ENCODE measurements around the gene MAOB. TPM values are rescaled to one million over a fixed set of nuclear protein-coding genes. Genes with fewer than 3 reads are reported as not detected.

The MAOB gene
- total RNA-seq, 8 experiments from 2014 or later, result 0.10 to 21.8 (median 0.54) TPM; not detected in 1

GRCh38 chrX:43878906-43879526, 3.2 kb downstream of the MAOB start:
- no peak for ATAC-seq (replicated peaks in 6 of 8)
- WGBS, 10 experiments, result 0 to 80% (median 37%) methylated on average over 1 to 5 of the region's 6 CpGs; no CpG with 5 or more reads in 2 of the 10 experiments
- in situ Hi-C loops (cut with MboI; ENCODE audit: low pct_unique_long_range_greater_than_20kb in 2 of 9, low sequenced_read_pairs in 9 of 9, unreplicated experiment in 9 of 9), result no loop called here
- H3K27ac ChIP-seq, result no peak overlapping the region
- H3K4me1 ChIP-seq (replicated peaks in 1 of 2), result peaks cover 2 to 4% of the 10 kb centered on the region in 2 donors
- no peak overlapping the region for H3K4me3 ChIP-seq

DNA sequence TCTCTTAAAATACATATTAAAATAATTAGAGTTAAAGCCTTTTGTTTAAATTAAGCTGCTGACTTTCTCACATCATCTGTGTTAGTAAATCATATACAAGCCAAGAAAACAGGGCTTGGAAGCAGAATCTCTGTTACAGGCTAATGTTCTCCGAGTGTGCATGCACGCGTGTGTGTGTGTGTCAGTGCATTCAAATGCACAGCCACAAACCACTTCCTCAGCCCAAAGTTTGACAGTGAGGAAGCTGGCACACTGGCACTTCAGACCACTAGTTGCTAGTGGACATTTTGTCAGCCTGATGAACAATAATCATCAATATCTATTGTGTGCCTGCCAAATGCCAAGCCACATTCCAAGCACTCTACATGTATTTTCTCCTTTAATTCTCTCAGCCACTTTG, 5.6 kb downstream of the MAOB start:
- 60 to 83% (median 83%) methylated on average over 1 to 3 of the region's 3 CpGs; no CpG with 5 or more reads in 7 of the 10 experiments for WGBS, 10 experiments
- H3K4me1 ChIP-seq (replicated peaks in 1 of 2), result peaks cover 0 to under 1% of the 10 kb centered on the region in 2 donors
- in situ Hi-C loops (cut with MboI; ENCODE audit: low pct_unique_long_range_greater_than_20kb in 2 of 9, low sequenced_read_pairs in 9 of 9, unreplicated experiment in 9 of 9), result no loop called here
- H3K4me3 ChIP-seq, result no peak overlapping the region
- ATAC-seq (replicated peaks in 6 of 8), result no peak
- no peak overlapping the region for H3K27ac ChIP-seq

DNA sequence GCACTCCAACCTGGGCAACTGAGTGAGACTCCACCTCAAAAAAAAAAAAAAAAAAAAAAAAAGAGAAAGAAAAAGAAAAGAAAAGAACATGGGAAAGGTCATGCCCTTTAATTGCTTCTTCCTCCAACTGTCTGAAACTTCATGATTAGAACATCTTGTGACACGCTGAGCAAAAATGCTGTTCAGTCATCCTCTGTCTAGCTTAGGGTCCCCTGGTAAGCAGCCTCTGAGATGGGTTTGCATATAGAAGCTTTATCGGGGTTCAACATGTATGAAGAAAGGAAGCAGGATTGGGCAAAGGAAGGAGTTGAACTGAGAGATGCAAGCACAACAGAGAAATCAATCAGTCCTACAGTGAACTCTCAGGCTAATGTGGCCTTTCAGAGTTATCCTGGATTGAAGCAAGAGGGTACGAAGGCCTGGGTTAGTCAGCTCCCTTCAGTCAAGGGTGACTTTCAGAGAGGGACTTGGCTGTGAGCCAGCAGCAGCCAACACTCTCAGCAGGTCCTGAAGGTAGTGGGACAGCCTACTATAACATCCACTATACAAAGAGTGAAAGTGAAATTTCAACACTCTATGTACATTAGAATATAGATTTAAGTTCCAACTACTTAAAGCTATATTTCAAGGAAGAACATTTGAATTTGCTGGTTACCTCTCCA, 11.4 kb downstream of the MAOB start:
- Histone ChIP-seq H3K4me1 (replicated peaks in 1 of 2) (peaks cover 0 to 4% of the 10 kb centered on the region in 2 donors), H3K27ac (no peak overlapping the region), H3K4me3 (no peak overlapping the region)
- ATAC-seq (replicated peaks in 6 of 8), result no peak
- WGBS, 10 experiments, result 0 to 75% (median 53%) methylated on average over 1 to 3 of the region's 3 CpGs; no CpG with 5 or more reads in 6 of the 10 experiments
- in situ Hi-C loops (cut with MboI; ENCODE audit: low pct_unique_long_range_greater_than_20kb in 2 of 9, low sequenced_read_pairs in 9 of 9, unreplicated experiment in 9 of 9), result no loop called here

GRCh38 chrX:43870011-43870410, 12.2 kb downstream of the MAOB start:
- in situ Hi-C loops (cut with MboI; ENCODE audit: low pct_unique_long_range_greater_than_20kb in 2 of 9, low sequenced_read_pairs in 9 of 9, unreplicated experiment in 9 of 9), result no loop called here
- no peak overlapping the region for H3K4me3 ChIP-seq
- H3K4me1 ChIP-seq (replicated peaks in 1 of 2), result peaks cover 0 to 4% of the 10 kb centered on the region in 2 donors
- H3K27ac ChIP-seq, result no peak overlapping the region
- WGBS, 10 experiments, result 0 to 67% (median 40%) methylated on average over 1 to 3 of the region's 3 CpGs; no CpG with 5 or more reads in 5 of the 10 experiments
- no peak for ATAC-seq (replicated peaks in 6 of 8)

GRCh38 chrX:43868791-43869190, 13.5 kb downstream of the MAOB start:
- Histone ChIP-seq H3K4me3 (no peak overlapping the region), H3K4me1 (replicated peaks in 1 of 2) (peaks cover 0 to 4% of the 10 kb centered on the region in 2 donors), H3K27ac (no peak overlapping the region)
- in situ Hi-C loops (cut with MboI; ENCODE audit: low pct_unique_long_range_greater_than_20kb in 2 of 9, low sequenced_read_pairs in 9 of 9, unreplicated experiment in 9 of 9), result no loop called here
- 0 to 83% (median 51%) methylated on average over 1 to 6 of the region's 6 CpGs; no CpG with 5 or more reads in 6 of the 10 experiments for WGBS, 10 experiments
- peak in 1 of 8 experiments; percentile 31 for ATAC-seq (replicated peaks in 6 of 8)

DNA sequence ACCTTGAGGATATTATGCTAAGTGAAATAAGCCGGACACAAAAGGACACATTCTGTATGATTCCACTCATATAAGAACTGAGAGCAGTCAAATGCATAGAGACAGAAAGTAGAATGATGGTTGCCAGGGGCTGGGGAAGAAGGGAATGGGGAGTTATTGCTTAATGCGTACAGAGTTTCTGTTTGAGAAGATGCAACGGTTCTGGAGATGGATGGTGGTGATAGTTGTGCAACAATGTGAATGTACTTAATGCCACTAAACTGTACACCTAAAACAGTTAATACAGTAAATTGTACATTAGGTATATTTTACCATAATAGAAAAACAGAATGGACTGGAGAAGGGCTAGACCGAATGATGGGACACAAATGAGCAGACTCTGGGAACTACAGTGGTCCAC, 15.8 kb downstream of the MAOB start:
- H3K4me3 ChIP-seq, result no peak overlapping the region
- ATAC-seq (replicated peaks in 6 of 8), result peak in 1 of 8 experiments; percentile 19
- 20 to 100% (median 45%) methylated on average over 1 to 4 of the region's 4 CpGs; no CpG with 5 or more reads in 6 of the 10 experiments for WGBS, 10 experiments
- H3K4me1 ChIP-seq (replicated peaks in 1 of 2), result peaks cover 0 to 4% of the 10 kb centered on the region in 2 donors
- no peak overlapping the region for H3K27ac ChIP-seq
- in situ Hi-C loops (cut with MboI; ENCODE audit: low pct_unique_long_range_greater_than_20kb in 2 of 9, low sequenced_read_pairs in 9 of 9, unreplicated experiment in 9 of 9), result no loop called here

DNA sequence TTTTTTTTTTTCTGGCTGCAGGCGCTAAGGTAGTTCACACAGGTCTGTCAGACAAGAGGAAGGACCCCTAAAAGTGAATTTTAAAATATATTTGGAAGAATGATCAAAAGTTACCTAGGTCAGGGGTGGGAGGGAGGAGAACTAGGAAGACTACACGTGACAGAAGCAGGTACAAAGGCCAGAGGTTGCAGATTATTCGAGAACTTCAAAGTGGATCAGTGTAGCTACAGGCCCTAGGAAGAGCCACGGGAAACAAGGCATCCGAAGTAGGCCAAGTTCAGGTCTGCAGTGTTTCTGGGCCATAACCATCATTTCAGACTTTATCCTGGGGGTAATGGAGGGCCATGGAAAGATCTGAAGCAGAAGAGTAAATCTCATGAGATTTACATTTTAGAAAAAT, 16.5 kb downstream of the MAOB start:
- in situ Hi-C loops (cut with MboI; ENCODE audit: low pct_unique_long_range_greater_than_20kb in 2 of 9, low sequenced_read_pairs in 9 of 9, unreplicated experiment in 9 of 9), result no loop called here
- 0 to 100% (median 96%) methylated on average over 1 to 5 of the region's 5 CpGs; no CpG with 5 or more reads in 5 of the 10 experiments for WGBS, 10 experiments
- peaks cover 0 to 4% of the 10 kb centered on the region in 2 donors for H3K4me1 ChIP-seq (replicated peaks in 1 of 2)
- no peak overlapping the region for H3K27ac ChIP-seq
- no peak overlapping the region for H3K4me3 ChIP-seq
- no peak for ATAC-seq (replicated peaks in 6 of 8)

GRCh38 chrX:43862434-43862833, 19.8 kb downstream of the MAOB start:
- Histone ChIP-seq H3K27ac (no peak overlapping the region), H3K4me3 (no peak overlapping the region), H3K4me1 (replicated peaks in 1 of 2) (no peaks in the 10 kb centered on the region)
- in situ Hi-C loops (cut with MboI; ENCODE audit: low pct_unique_long_range_greater_than_20kb in 2 of 9, low sequenced_read_pairs in 9 of 9, unreplicated experiment in 9 of 9), result no loop called here
- ATAC-seq (replicated peaks in 6 of 8), result no peak
- WGBS, 10 experiments, result 80 to 100% (median 88%) methylated on average over 1 of the region's 1 CpG; no CpG with 5 or more reads in 7 of the 10 experiments

DNA sequence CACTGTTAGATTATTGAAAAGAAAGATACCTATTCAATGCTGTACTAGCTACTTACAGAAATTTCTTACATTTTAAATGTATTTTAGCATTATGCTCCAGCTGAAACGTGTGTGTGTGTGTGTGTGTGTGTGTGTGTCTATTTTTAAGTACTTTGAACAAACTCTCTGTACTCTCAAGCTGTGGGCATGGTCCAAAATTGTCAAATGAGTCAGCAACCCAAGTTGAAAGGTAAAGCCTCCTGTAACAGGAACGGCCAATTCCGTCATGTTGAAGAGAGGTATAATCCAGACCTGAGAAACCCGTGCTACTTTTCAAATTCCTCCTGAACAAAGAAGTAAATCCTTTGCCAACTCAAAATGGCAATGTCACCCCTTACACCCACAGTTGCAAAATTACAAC, 20.5 kb downstream of the MAOB start:
- Histone ChIP-seq H3K27ac (no peak overlapping the region), H3K4me3 (no peak overlapping the region), H3K4me1 (replicated peaks in 1 of 2) (no peaks in the 10 kb centered on the region)
- WGBS, 10 experiments, result 0 to 100% (median 73%) methylated on average over 1 to 3 of the region's 4 CpGs; no CpG with 5 or more reads in 5 of the 10 experiments
- in situ Hi-C loops (cut with MboI; ENCODE audit: low pct_unique_long_range_greater_than_20kb in 2 of 9, low sequenced_read_pairs in 9 of 9, unreplicated experiment in 9 of 9), result no loop called here
- no peak for ATAC-seq (replicated peaks in 6 of 8)

DNA sequence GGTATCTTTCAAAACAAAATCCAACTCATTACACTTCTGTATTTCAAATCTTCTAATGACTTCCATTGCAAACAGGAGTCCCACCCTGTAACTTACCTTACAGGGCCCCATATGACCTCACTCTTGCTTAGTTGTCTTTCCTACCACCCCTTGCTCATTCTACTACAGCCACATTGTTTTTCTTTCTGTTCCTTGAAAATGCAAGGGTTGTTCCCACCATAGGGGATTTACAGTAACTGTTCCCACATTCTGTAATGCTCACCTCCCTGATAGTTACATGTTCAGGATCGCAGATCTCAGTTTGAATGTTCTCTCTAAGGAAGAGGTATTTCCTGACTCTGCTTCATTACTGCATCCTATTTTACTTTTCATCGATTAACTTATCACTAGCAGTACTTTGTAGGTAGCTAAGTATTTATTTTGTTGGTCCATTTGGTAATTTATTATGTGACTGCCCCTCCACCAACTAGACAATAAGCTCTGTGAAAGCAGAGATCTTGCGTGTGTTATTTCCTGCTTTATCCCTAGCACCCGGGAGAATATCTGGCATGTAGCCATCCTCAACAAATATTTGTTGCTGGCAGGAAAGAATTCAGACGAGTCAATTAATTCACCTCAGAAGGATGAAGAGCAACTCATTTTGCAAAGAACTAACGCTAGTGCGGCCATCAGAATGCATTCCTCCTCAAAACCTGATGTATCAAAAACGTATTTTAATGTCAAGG, 21.4 kb downstream of the MAOB start:
- no peak overlapping the region for H3K27ac ChIP-seq
- peak in 1 of 8 experiments; percentile 77 for ATAC-seq (replicated peaks in 6 of 8)
- WGBS, 10 experiments, result 15 to 83% (median 41%) methylated on average over 2 to 8 of the region's 8 CpGs; no CpG with 5 or more reads in 3 of the 10 experiments
- no peak overlapping the region for H3K4me3 ChIP-seq
- H3K4me1 ChIP-seq (replicated peaks in 1 of 2), result no peaks in the 10 kb centered on the region
- in situ Hi-C loops (cut with MboI; ENCODE audit: low pct_unique_long_range_greater_than_20kb in 2 of 9, low sequenced_read_pairs in 9 of 9, unreplicated experiment in 9 of 9), result no loop called here

DNA sequence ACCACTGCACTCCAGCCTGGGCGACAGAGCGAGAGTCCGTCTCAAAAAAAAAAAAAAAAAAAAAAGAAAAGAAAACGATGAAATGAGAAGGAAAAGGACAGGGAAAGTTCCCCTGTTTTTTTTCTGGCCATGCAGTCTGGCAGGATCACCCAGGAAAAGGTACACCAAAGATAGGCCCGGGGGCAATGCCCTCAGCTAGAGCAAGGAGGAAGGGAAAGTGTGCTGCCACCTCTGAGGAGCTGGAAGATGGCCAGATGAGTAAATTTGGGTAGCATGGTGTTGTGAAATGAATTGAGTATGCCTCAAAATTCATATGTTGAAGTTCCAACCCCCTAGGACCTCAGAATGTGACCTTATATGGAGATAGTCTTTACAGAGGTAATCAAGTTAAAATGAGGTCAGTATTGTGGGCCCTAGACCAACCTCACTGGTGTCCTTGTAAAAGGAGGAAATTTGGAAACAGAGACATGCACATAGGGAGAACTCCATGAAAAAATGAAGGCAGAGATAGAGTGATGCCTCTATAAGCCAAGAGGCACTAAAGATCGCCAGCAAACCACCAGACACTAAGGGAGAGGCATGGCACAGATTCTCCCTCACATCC, 28.9 kb downstream of the MAOB start:
- 20 to 100% (median 52%) methylated on average over 1 to 5 of the region's 6 CpGs; no CpG with 5 or more reads in 5 of the 10 experiments for WGBS, 10 experiments
- in situ Hi-C loops (cut with MboI; ENCODE audit: low pct_unique_long_range_greater_than_20kb in 2 of 9, low sequenced_read_pairs in 9 of 9, unreplicated experiment in 9 of 9), result no loop called here
- Histone ChIP-seq H3K27ac (no peak overlapping the region), H3K4me1 (replicated peaks in 1 of 2) (peaks cover 3 to 23% of the 10 kb centered on the region in 2 donors), H3K4me3 (no peak overlapping the region)
- no peak for ATAC-seq (replicated peaks in 6 of 8)

GRCh38 chrX:43850629-43851028, 31.6 kb downstream of the MAOB start:
- no peak overlapping the region for H3K27ac ChIP-seq
- no peak overlapping the region for H3K4me3 ChIP-seq
- peaks cover 3 to 23% of the 10 kb centered on the region in 2 donors for H3K4me1 ChIP-seq (replicated peaks in 1 of 2)
- 40 to 83% (median 52%) methylated on average over 1 to 2 of the region's 2 CpGs; no CpG with 5 or more reads in 6 of the 10 experiments for WGBS, 10 experiments
- in situ Hi-C loops (cut with MboI; ENCODE audit: low pct_unique_long_range_greater_than_20kb in 2 of 9, low sequenced_read_pairs in 9 of 9, unreplicated experiment in 9 of 9), result no loop called here
- ATAC-seq (replicated peaks in 6 of 8), result peak in 5 of 8 experiments; percentile 35 to 65 (median 55)

Measured in motor neuron (in vitro differentiated cells).